ENCODE measurements around the gene ARHGAP19.

DNA sequence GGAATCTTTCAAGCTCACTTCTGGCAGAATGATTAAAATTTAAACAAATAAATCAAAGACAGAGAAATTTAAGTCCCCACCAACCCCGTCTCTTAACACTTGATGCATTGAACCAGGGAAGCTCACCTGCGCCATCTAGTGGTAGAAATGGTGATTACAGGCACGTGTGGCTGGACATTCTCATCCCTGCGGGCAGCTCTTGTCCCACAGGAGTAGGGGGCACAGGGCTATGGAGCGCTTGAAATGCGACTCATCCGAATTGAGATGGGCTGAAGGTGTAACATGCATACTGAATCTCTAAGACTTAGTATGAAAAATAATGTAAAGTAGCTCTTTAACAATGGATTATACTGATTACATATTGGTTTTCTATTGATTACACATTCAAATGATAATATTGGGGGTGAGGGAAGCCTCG, 81.9 kb downstream of the ARHGAP19 start:
- TF ChIP-seq POLR2AphosphoS5 (IDR thresholded peaks at IDR 0.05; ENCODE audit: low read depth, low read length) (no peak), POLR2A (IDR thresholded peaks at IDR 0.05; ENCODE audit: low read depth, low read length) (no peak), TAF1 (IDR thresholded peaks at IDR 0.05; ENCODE audit: borderline replicate concordance, low read depth, low read length) (no peak)

Measured in GM12892 (cell line).